Hepatocyte (in vitro differentiated cells): Measurements from ENCODE around the gene KRT86. TPM values are rescaled to one million over a fixed set of nuclear protein-coding genes. Genes with fewer than 3 reads are reported as not detected.

Experiments
- DNase-seq: peaks from one replicate; pipeline ENCODE4 v3.0.0-alpha.2; 2016; ENCODE audit warnings: low spot score
- H2AFZ ChIP-seq: fragments of 200-600 bp; sonication (generic); 2 replicates; pipeline ENCODE4 v1.6.0; 2016; ENCODE audit warnings: antibody characterized with exemption, mild to moderate bottlenecking
- H3K27ac ChIP-seq: fragments of 200-600 bp; sonication (generic); 2 replicates; pipeline ENCODE4 v1.5.1; 2016; ENCODE audit warnings: mild to moderate bottlenecking
- H3K27me3 ChIP-seq: fragments of 200-600 bp; sonication (generic); 2 replicates; pipeline ENCODE4 v1.6.1; 2016
- H3K36me3 ChIP-seq: fragments of 200-600 bp; sonication (generic); replicated peaks from 2 replicates; pipeline ENCODE4 v1.5.1; 2016; ENCODE audit warnings: low read depth; ENCODE audit not compliant: insufficient read depth
- H3K4me1 ChIP-seq: fragments of 200-600 bp; sonication (generic); 2 replicates; pipeline ENCODE4 v1.5.1; 2016; ENCODE audit warnings: mild to moderate bottlenecking, moderate library complexity; ENCODE audit not compliant: insufficient read depth
- H3K4me2 ChIP-seq: fragments of 200-600 bp; sonication (generic); 2 replicates; pipeline ENCODE4 v1.6.0; 2016
- H3K4me3 ChIP-seq: fragments of 200-600 bp; sonication (generic); 2 replicates; pipeline ENCODE4 v1.5.1; 2016; ENCODE audit warnings: mild to moderate bottlenecking
- H3K79me2 ChIP-seq: fragments of 200-600 bp; sonication (generic); 2 replicates; pipeline ENCODE4 v1.6.0; 2017; ENCODE audit warnings: mild to moderate bottlenecking
- H3K9me2 ChIP-seq: fragments of 200-600 bp; sonication (generic); replicated peaks from 2 replicates; pipeline ENCODE4 v1.6.0; 2017; ENCODE audit warnings: mild to moderate bottlenecking; ENCODE audit not compliant: insufficient read depth
- H3K9me3 ChIP-seq: fragments of 200-600 bp; sonication (generic); 2 replicates; pipeline ENCODE4 v1.5.1; 2016; ENCODE audit warnings: low read depth, mild to moderate bottlenecking
- H4K20me1 ChIP-seq: fragments of 200-600 bp; sonication (generic); 2 replicates; pipeline ENCODE4 v1.6.0; 2016; ENCODE audit warnings: mild to moderate bottlenecking; ENCODE audit not compliant: insufficient read depth, poor library complexity, severe bottlenecking
- CTCF ChIP-seq: fragments of 200-600 bp; sonication (generic); IDR thresholded peaks from 2 replicates; pipeline ENCODE4 v1.5.1; 2016; ENCODE audit warnings: antibody characterized with exemption, mild to moderate bottlenecking; ENCODE audit not compliant: poor library complexity
- EZH2 ChIP-seq: fragments of 200-600 bp; sonication (generic); IDR thresholded peaks from 2 replicates; pipeline ENCODE4 v1.6.1; 2016; ENCODE audit warnings: antibody characterized with exemption, mild to moderate bottlenecking, borderline replicate concordance
- EZH2phosphoT487 ChIP-seq: fragments of 200-600 bp; sonication (generic); IDR thresholded peaks from one replicate; pipeline ENCODE4 v1.6.1; 2018; ENCODE audit warnings: antibody characterized with exemption, mild to moderate bottlenecking, low read depth, moderate library complexity; ENCODE audit not compliant: unreplicated experiment, severe bottlenecking
- WGBS: methylation state at CpG from one replicate; pipeline ENCODE4 v1.1.6; 2016; ENCODE audit warnings: low lambda C conversion rate; ENCODE audit errors: missing lambda C conversion rate; 5-methylcytosine and 5-hydroxymethylcytosine counted together
- polyA plus RNA-seq: library from polyadenylated mRNA; unstranded; fragments of >200 nt; fragmentation: Nextera tagmentation; extraction: Ambion mirVana; gene quantifications from 2 replicates; pipeline ENCODE4 v1.2.1, GENCODE V29; 2016
- total RNA-seq: library from RNA; depleted of rRNA; stranded (reverse); fragments of >200 nt; gene quantifications from 2 replicates; pipeline ENCODE4 v1.2.3, GENCODE V29; 2014

Gene KRT86
- total and polyA plus RNA-seq, 2 experiments from 2014 or later: 0.40 TPM; not detected in 1

- WGBS: 81% methylated on average over 10 of the region's 10 CpGs
- no peaks in the 10 kb centered on the region for H3K36me3 ChIP-seq
- no peaks in the 10 kb centered on the region for H3K9me3 ChIP-seq
- no peak overlapping the region for H2AFZ ChIP-seq
- no peaks in the 10 kb centered on the region for H3K79me2 ChIP-seq
- peak overlapping the region; percentile 78 for H3K27ac ChIP-seq
- no peaks in the 10 kb centered on the region for H3K9me2 ChIP-seq
- H3K27me3 ChIP-seq: peaks cover 8% of the 10 kb centered on the region
- peak overlapping the region; percentile 19 for H3K4me2 ChIP-seq
- no peak for TF ChIP-seq EZH2phosphoT487
- TF ChIP-seq EZH2: no peak
- no peak for TF ChIP-seq CTCF
- H4K20me1 ChIP-seq: no peaks in the 10 kb centered on the region
- H3K4me3 ChIP-seq: no peak overlapping the region
- no peak for DNase-seq
- H3K4me1 ChIP-seq: peaks cover 30% of the 10 kb centered on the region
Observed at GRCh38 chr12:52247622-52248540, 26.6 kb upstream of the KRT86 start.

DNA sequence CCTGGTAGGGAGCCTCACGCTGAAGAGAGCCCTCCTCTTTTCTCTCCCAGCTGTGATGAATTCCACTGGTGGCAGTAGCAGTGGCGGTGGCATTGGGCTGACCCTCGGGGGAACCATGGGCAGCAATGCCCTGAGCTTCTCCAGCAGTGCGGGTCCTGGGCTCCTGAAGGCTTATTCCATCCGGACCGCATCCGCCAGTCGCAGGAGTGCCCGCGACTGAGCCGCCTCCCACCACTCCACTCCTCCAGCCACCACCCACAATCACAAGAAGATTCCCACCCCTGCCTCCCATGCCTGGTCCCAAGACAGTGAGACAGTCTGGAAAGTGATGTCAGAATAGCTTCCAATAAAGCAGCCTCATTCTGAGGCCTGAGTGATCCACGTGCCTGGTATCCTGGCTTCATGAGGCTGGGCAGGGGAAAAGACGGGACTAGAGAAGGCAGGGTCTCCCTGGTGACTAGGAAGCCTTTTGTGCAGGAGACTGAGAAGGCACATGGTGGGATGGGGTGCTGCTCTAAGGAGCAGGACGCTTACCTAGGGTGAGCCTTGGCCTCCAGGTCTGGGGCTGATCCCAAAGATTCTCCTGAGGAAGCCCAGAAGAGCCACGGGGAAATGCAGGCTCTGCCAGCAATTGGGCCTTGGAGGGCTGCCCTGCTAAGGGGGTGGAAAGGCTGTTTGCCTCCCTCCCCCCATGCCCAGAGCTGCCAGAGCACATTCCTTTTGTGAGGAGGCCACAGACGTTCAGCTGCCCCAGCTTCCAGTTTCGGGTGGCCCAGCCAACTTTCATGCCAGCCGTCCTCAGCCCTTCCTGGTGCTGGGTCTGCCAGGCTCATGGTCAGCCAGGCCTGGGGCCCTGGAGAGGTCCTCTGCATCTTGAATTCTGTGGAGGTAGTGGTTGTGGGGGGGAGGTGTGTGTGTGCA lies 25.6 kb upstream of the KRT86 start:
- no peaks in the 10 kb centered on the region for H3K9me3 ChIP-seq
- no peak overlapping the region for H3K27ac ChIP-seq
- TF ChIP-seq EZH2 (no peak), EZH2phosphoT487 (no peak), CTCF (no peak)
- no peaks in the 10 kb centered on the region for H4K20me1 ChIP-seq
- H3K4me1 ChIP-seq: peaks cover 24% of the 10 kb centered on the region
- no peaks in the 10 kb centered on the region for H3K79me2 ChIP-seq
- no peaks in the 10 kb centered on the region for H3K9me2 ChIP-seq
- no peak overlapping the region for H3K4me3 ChIP-seq
- no peak overlapping the region for H3K4me2 ChIP-seq
- no peak overlapping the region for H2AFZ ChIP-seq
- no peak for DNase-seq
- H3K27me3 ChIP-seq: peaks cover 8% of the 10 kb centered on the region
- 89% methylated on average over 17 of the region's 18 CpGs for WGBS
- no peaks in the 10 kb centered on the region for H3K36me3 ChIP-seq

GRCh38 chr12:52249511-52250047 lies 24.9 kb upstream of the KRT86 start:
- H3K9me2 ChIP-seq: no peaks in the 10 kb centered on the region
- no peak for TF ChIP-seq EZH2
- no peak for TF ChIP-seq EZH2phosphoT487
- no peak for TF ChIP-seq CTCF
- no peaks in the 10 kb centered on the region for H3K9me3 ChIP-seq
- H3K27me3 ChIP-seq: peaks cover 9% of the 10 kb centered on the region
- H3K4me2 ChIP-seq: no peak overlapping the region
- no peaks in the 10 kb centered on the region for H4K20me1 ChIP-seq
- H2AFZ ChIP-seq: no peak overlapping the region
- no peak for DNase-seq
- no peaks in the 10 kb centered on the region for H3K79me2 ChIP-seq
- 93% methylated on average over 2 of the region's 2 CpGs for WGBS
- no peaks in the 10 kb centered on the region for H3K36me3 ChIP-seq
- no peak overlapping the region for H3K27ac ChIP-seq
- no peak overlapping the region for H3K4me3 ChIP-seq
- H3K4me1 ChIP-seq: peaks cover 16% of the 10 kb centered on the region
